GM18909 (cell line): ENCODE data around the gene MAP1B.

ENCODE experiments used
- ATAC-seq: cut with Tn5 transposase; IDR thresholded peaks from one replicate; pipeline ENCODE4 v1.9.1; 2021; ENCODE audit warnings: mild to moderate bottlenecking; ENCODE audit not compliant: unreplicated experiment, poor library complexity

MAP1B gene

GRCh38 chr5:72185496-72186329, 78.4 kb downstream of the MAP1B start:
- no peak for ATAC-seq

- no peak for ATAC-seq
These were observed 80.3 kb downstream of the MAP1B start for GRCh38 chr5:72187388-72188075.

- ATAC-seq = no peak
These were observed 80.9 kb downstream of the MAP1B start for GRCh38 chr5:72188166-72188565.

GRCh38 chr5:72189146-72189545, 81.9 kb downstream of the MAP1B start:
- no peak for ATAC-seq

GRCh38 chr5:72191404-72191803, 84.1 kb downstream of the MAP1B start:
- ATAC-seq = no peak

- peak; percentile 96 for ATAC-seq
These were observed 87.6 kb downstream of the MAP1B start for GRCh38 chr5:72194846-72195245.

GRCh38 chr5:72195581-72195980, 88.3 kb downstream of the MAP1B start:
- no peak for ATAC-seq

GRCh38 chr5:72197393-72197792, 90.1 kb downstream of the MAP1B start:
- ATAC-seq = no peak

GRCh38 chr5:72199681-72200080, 92.4 kb downstream of the MAP1B start:
- ATAC-seq = no peak

GRCh38 chr5:72202331-72202825, 95.1 kb downstream of the MAP1B start:
- ATAC-seq = no peak

GRCh38 chr5:72203251-72203845, 96.1 kb downstream of the MAP1B start:
- no peak for ATAC-seq

GRCh38 chr5:72204946-72205345, 97.7 kb downstream of the MAP1B start:
- no peak for ATAC-seq

GRCh38 chr5:72205431-72206009, 98.2 kb downstream of the MAP1B start:
- no peak for ATAC-seq

GRCh38 chr5:72206160-72206559, 98.9 kb downstream of the MAP1B start:
- no peak for ATAC-seq

- ATAC-seq = no peak
These were observed 99.7 kb downstream of the MAP1B start for GRCh38 chr5:72206994-72207393.

GRCh38 chr5:72208324-72208926, 101.2 kb downstream of the MAP1B start:
- ATAC-seq = no peak

- ATAC-seq = no peak
These were observed 102.2 kb downstream of the MAP1B start for GRCh38 chr5:72209147-72210115.

GRCh38 chr5:72210888-72211678, 103.8 kb downstream of the MAP1B start:
- ATAC-seq = no peak
